HG02973 (cell line): ENCODE measurements around the gene EGR4.

Source experiments
- ATAC-seq: cut with Tn5 transposase; IDR thresholded peaks from one replicate; pipeline ENCODE4 v1.9.1; 2021; ENCODE audit warnings: moderate library complexity; ENCODE audit not compliant: unreplicated experiment

The EGR4 gene

DNA sequence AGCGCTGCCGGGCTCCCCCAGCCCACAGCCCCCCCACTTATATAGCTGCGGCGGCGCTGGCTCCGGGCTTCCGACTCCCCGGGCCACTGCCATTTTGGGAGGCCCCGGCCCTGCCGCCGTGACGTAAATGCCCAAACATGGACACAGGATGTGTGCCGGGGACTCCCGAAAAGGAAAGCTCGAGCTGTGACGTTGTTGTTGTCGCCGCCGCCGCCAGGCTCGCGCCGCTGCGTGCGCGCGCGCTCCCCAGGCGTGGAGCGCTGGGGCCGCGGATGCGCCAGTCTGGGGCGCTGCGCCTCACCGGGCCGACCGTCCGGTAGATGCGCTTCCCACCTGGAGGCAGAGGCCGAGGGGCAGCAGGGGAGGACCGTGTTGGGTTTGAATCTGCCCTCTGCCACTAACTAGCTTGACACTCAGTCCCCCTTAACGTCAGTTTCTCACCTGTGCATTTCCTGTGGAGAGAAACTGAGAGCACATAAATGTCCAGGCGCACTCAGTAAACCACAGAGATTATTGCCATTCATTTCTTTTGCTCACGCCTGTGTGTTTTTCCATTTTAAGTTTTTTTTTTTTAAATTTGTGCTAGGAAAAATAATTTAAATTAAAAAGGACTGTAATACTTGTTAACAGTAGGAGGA, at the start of gene EGR4:
EGR4 (minus strand) TSS at position 15 of the 638 bp plus-strand sequence. CDS start 231 bp downstream, outside the sequence.
- peak; percentile 91 for ATAC-seq

DNA sequence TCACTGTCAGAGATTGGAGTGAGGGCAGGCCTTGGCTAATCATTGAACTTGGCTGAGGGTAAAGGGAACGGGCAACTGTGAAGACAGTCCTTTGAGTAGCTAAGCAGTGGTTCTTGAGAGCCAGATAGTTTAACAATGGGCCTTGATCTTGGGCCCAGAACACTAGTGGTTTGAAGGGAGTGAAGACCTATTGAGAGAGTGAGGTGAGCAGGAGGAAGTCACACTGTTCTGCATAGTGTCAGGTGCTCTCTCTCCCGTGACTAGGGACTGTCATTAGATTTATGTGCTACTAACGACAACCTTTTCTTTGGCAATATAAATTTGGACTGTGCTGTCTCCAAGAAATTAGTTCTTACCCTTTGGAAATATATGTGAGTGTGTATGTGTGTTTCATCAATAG, 47.7 kb upstream of the EGR4 start:
- ATAC-seq = no peak

DNA sequence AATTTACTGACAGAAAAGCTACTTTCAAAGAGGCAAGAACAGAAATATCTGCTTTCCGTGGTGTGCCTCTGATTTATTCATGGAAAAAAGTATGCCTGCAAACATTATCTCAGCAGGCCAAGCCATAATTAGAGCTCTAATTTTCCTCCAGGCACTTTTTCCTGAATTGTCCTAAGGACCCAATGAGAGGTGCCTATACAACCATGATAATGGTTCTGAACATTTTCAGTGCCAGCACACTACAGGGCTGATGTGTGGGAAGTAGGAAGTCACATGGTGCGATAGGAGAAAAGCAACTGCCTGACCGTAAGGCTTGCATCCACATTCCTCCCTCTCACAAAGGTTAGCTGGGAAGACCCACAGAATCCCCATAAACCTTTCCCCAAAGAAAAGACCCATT, 45.9 kb upstream of the EGR4 start:
- no peak for ATAC-seq

DNA sequence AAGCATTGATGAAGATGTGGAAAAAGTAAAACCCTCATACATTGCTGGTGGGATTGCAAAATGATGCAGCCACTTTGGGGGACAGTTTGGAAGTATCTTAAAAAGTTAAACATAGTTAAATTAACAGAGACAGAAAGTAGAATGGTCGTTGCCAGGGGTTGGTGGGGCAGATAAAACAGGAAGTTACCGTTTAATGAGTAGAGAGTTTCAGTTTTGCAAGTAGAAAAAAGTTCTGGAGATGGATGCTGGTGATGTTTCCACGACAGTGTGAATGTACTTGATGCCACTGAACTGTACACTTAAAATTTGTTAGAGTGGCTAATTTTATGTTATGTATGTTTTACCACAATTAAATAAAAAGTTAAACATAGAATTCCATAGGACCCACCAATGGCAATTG, 44.5 kb upstream of the EGR4 start:
- no peak for ATAC-seq

DNA sequence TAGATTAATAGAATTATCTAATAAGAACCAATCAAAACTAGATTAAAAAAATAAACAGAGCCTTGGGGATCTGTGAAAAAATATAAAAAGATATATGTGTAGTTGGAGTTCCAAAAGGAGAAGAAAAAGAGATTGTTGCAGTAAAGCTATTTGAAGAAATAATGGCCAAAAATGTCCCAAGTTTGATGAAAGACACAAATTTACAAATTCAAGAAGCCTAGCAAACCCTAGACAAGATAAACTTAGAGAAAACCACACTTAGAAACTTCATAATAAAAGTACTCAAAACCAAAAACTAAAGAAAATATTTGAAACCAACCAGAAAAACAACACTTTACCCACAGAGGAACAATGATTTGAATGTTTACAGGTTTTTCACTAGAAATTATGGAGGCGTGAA, 41.3 kb upstream of the EGR4 start:
- ATAC-seq = no peak

DNA sequence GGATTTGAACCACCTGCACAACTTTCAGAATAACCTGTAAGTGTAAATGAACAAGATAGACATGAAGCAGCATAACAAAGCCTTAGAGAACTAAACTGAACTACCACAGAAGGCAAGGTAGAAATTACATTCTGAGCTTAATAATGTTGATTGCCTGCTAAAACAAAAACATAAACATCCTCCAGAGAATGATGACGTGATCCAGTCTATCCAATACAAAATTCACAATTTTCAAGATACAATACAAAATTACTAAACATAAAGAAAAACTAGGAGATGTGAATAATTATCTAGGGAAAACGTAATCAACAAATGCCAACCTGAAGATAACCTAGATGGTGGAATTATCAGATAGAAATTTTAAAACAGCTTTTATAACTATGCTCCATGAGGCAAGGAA, 40.7 kb upstream of the EGR4 start:
- ATAC-seq = no peak

DNA sequence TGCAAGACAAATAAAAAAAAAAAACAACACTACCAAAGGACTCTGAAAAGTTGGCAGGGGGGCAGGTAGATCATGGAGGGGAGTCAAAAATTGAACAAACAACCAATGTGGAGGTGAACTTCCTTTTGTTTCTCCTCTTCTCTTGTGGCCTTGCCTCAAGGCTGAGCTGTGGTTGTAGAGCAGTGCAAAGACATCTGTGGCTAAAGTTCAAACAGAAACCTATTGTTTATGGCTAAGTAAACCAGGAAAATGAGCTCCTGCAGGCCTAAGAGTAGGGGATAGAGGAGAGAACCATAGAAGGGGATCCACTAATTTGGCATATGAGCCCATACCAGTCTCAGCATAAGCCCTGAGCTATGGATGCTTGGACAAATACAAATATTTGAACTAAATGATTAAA, 40.2 kb upstream of the EGR4 start:
- no peak for ATAC-seq

DNA sequence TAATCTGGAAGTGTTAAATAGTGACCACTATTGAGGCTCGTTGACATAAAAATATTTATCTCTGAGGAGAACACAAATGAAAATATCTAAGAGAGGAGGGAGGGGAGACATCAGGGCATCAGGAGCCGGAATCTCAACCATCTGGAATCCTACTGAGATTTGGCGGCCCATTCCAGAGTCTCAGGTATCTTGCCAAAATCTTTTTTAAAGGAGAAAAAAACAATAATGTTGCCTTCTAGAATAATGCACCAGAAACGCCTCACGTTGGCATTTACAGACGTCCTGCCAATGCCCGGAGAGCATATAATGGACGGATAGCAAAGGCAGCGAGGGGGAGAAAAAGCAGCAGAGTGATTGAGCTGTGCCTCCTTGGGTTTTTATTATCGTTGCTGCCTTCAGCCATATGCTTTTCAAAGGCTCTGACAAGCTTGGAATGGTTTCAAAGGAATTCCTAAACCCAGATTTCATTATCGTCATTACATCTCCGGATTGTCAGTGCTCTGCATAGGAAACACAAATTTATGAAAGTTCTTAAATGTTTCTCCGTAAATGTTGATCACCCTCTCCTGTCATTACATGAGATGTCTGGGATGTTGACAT, 30.9 kb upstream of the EGR4 start:
- no peak for ATAC-seq

DNA sequence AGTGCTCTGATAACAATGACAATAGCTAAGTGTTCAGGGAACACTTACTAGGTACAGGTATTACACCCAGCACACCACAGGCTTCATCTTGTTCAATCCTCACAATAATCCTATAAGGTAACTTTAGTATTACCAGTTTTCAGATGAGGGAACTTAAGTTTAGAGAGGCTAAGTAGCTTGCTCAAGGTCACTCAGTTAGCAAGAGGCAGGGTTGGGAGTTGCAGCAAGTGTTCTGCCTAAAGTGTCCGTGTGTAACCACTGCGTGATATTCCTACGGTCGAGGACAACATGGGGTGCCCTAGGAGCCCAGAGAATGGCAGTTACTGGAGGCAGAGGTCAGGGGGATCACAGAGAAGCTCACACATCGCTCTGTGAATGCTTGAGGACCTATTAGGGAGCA, 30.2 kb upstream of the EGR4 start:
- ATAC-seq = no peak

DNA sequence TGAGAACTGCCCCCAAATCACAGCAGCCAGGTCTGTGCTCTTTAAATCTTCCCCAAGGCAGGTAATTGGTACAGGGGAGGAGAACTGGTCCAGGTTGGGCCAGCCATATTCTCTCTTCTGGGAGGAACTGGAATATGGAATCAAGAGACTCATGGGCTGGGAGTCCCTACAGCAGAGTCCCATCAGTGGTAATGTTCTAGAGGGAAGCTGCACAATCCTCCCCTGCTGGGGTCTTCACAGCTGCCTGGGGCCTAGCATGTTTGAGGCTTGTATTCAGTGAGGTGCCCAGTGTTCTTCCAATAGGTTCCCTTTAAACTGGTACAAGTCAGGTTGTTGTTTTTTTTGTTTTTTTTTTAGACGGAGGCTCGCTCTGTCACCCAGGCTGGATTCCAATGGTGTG, 21.1 kb upstream of the EGR4 start:
- ATAC-seq = no peak

DNA sequence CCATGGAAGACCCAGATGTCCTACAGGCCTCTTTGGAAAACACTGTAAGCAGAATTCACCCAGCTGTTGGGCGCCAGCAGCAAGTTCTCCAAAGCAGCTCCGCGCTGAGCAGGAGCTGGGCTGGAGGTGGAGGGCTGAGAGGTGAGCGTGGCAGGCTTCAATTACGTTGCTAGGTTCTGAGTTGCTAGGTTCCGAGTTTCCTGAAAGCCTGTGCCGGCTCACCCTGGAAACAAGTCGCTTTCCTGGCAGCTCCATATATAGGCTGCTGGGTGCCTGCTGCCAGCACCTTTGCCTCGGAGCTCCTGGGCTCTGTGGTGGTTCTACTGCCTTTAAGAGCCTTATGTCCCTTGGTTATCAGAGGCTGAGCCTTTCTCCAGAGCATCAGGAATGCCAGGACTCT, 14.4 kb upstream of the EGR4 start:
- ATAC-seq = no peak

DNA sequence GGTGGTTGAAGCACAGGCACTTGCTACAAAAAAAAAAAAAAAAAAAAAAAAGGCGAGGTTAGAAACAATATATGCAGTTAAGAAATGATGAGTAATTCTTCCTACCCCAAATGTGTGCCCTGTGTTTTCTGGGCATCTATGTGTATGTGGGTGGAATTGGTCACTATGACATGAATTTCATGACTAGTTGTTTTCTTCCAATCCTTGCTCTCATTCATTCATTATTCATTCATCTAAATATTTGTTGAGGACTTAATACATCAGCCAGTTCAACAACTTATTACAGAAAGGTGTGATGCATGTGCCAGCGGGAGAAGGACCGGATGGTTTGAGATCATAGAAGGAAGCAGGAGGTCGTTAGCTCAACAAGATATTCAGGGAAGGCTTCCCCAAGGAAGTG, 8.3 kb upstream of the EGR4 start:
- no peak for ATAC-seq

DNA sequence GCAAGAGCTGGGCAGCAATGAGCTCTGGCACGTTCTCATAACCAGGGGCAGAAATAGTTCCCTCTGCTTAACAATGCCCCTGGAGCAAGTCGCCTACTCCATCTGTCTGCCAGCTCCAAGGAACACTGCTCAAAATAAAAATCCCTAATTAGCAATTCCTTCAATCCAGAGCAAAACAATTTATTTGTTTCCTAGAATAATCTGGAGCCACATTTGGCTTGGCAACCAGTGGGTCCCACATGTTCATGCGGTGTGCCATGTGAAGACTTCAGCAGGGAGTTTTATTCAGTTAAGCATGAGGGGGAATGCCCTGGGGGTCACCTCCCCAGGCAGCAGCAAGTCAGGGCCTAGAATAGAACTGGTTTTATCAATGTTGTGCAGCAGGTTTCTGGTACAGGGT, 7.6 kb upstream of the EGR4 start:
- no peak for ATAC-seq

DNA sequence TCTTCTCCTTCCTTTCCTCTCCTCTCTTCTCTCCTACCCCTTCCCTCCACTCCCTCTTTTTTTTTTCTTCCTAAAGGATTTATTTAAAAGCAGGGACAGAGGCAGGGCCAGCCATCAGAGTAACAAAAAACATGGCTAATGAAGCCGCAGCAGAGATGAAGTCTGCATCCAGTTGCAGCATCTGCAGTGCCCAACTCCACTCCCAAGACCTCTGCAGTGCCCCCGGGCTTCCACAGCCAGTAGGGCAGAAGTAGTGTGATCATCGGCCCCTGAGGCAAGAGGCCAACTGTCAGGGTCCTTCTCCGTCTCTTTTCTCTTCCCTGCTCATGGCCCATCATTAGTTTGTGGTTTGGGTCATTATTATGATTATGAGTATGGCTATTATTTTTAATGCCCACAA, 4.2 kb upstream of the EGR4 start:
- no peak for ATAC-seq

DNA sequence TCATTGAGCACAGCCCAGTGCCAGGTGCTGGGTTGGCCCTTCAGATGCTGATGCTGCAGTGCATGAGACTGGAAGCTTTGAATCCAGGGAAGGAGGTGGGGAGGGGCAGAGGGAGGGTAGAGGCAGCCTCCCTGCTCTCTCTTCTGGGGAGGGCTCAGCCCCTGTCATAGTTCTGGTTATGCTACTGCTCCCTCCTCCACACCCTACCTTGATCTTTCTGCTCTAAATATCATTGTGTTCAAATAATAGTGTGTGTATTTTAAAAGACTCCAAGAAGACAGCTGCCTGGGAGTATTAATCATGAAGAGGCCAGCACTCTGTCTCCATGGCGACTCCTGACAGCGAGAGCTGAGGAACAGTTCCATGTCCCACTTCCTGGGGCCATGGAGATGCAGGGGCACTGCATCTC, 3.8 kb upstream of the EGR4 start:
- no peak for ATAC-seq

DNA sequence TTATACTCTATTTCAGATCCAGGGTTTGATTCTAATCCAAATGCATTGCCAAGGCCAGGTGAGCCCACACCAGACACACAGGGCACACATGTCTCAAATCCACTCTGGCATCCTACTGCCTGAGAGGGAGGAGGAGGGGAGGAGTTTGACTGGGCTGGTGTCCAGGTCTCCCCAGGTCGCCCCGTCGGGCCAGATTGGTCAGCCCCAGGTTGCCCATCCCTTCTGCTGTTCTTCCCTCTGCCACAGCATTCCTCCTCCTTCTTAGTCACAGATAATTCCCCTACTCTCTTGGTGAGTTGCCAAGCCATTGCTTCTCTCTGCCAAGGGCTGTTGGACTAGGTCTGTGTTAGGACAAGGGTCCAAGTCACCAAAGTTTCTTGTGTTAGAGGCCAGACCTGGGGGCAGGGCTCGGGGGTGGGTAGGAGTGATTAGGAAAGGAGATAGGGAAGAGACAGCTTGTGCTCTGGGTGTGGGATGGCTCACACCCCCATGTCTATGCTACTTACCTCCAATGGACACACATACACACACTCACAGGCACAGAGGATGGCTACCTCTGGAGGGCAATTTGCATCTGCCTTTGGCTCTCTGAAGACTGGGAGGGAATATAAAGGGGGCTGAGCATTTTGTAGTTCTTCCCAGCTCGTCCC, 2.5 kb upstream of the EGR4 start:
- ATAC-seq = no peak

DNA sequence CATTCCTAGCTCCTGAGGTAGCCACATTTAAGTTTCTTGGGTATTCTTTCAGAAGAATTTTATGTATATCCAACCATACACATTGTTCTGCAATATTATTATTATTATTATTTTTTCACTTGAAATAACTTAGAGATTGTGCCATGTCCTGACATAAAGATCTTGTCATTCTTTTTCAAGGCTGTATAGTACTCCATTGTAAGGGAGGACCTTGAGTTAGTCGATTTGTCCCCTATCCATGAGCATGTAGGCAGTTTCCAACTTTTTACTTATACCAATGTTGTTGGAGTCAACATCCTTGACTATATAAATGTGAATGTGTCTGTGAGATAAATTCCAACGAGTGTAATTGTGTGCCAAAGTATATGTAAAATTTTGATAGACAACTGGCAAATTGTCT, 891 bp upstream of the EGR4 start:
- no peak for ATAC-seq

DNA sequence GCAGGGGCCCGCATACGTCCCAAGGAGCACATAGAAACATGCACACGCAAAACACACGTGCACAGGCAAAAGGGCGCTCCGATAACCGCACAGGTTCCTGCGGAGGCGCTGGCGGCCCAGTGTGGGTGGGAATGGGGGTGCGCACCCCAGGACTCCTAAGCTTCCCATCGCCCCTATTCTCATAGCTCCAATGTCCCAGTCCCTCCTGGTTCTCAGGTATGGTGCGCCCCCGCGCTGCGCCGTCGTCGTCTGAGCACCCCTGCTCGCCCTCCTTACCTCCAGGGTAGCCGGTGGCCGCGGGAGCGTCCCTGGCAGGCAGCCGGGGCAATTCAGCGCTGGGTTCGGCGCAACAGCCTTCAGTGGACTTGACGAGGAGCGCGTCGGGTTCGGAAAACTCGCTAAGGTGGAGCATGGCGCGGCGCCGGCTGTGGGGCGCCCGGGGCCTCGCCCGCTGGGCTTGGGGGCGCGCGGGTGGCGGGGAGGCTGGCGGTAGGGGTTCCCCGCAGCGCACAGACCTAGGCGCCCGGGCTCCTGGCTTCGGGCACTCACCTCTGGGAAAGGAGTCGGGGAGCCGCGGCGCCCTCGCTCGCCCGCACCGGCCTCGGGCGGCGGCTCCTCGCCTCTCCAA, 328 bp downstream of the EGR4 start:
- ATAC-seq = peak; percentile 4

DNA sequence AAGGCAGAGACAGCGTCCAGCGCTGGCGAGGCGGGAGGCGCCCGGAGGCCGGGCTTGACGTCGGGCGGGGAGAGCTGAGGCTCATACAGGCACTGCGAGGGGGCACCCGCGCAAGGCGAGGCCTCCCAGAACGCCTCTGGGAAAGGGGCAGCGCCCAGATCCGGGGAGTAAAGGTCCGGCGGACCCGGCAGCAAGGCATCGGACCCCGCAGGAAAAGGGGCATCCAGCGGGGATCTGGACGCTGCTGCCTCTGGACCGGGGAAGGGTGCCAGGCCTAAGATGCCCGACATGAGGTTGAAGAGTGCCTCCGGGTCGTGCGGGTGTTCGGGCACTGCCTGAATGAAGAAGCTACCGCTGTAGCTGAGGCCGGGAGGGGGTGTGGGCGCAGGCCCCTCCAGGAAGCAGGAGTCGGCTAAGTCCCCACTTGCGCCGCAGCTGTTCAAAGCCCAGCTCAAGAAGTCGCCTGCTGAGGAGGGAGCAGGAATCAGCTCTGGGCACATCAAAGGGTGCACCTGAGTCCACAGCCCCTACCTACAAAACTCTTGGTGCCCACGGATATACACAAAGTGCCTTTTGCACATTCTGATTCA, 937 bp downstream of the EGR4 start:
- no peak for ATAC-seq

DNA sequence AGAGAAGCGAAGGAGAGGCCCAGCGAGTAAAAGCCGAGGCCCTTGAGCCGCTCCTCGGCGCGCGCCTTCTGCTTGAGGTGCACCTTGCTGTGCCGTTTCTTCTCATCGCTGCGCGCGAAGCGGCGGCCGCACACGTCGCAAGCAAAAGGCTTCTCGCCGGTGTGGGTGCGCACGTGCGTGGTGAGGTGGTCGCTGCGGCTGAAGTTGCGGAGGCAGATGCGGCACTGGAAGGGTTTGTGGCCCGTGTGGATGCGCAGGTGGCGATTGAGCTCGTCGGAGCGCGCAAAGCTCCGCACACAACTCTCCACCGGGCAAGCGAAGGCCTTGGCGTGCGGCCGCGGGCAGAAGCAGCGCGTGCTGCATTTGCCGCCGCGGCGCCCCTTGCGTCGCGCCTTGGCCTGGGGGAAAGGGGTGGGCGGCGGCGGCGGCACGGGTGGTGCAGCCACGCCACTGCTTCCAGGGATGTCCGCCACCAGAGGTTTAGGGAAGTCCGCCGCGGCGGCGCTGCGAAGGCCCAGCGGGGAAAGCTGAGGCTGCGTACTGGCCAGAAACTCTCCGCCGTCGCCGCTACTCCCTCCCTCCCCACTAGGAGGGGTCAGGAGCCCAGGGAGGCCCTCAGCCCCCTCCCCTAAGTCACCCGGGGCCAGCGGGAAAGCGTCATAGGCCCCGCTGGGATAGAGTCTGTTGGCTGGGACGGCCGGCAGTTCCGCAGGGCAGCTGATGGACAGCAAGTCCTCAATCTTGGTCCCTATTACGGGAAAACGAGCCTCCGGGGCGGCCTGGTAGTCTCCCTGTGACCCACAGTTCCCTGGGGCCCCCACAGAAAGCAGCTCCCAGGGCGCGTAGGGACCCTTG, 1.7 kb downstream of the EGR4 start:
- no peak for ATAC-seq

DNA sequence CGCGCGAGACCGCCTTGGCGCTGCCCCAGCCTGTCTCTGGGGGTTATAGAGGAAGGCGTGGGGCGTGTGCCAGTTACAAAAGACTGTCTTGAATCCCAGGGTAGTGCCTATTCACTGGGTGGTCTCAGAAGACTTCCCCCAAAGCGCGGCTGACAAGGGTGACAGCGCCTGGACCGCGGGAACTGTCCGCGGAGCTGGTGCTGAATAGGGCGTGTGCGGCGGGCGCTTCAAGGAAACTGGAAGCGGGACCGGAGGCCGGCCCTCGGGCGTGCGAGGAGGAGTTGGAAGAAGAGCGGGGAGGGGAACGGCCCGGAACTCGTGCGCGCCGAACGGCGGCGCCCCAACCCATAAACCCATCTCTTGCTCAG, 2.3 kb downstream of the EGR4 start:
- ATAC-seq = no peak
